ENCODE measurements around the gene CACTIN.
"Not testable (repeated sequence)": the region's sequence is repeated elsewhere in the genome, so short reads cannot be mapped to it uniquely, and the experiment has no call there.

CACTIN gene

GRCh38 chr19:3645726-3646125 lies 19.1 kb upstream of the CACTIN start:
- no peak for DNase-seq

DNA sequence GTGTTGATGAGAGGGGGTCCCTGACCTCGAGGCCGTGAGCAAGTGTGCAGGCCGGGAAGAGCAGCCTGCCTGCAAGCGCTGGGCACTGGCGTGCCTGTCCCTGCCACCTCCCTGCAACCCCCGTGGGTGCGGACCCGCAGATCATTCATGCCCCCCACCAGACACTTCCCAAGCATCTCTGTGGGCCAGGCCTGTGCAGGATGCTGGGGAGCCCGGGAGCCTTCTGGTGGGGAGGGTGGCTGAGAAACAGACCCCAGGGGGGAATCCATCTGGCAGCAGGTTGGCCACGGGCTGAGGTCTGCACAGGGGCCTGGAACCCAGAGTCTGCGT lies 18.4 kb upstream of the CACTIN start:
- no peak for DNase-seq

- DNase-seq = no peak
Observed at GRCh38 chr19:3644351-3645066, 17.9 kb upstream of the CACTIN start.

- DNase-seq = no peak
Observed at GRCh38 chr19:3643674-3644313, 17.2 kb upstream of the CACTIN start.

- DNase-seq = no peak
Observed at GRCh38 chr19:3642987-3643673, 16.5 kb upstream of the CACTIN start.

DNA sequence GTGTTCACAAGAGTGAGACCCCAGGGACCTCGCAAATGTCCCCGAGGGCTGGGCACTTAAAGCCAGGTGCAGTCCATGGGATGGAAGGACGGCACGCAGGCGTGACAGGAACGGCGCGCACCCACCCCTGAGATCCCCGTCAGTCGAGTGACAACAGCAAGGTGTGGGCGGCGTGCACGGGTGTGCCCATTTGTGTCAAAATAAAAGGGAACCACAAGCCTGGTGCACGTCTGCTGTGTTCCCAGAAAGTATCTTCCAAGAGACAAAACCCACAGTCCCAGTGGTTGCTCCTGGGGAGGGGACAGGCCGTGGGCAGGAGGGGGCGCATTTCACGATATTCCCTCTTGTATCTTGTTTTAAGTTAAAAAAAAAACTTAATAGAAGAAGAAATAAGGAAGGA lies 15.7 kb upstream of the CACTIN start:
- DNase-seq = no peak

GRCh38 chr19:3641515-3642269 lies 15.1 kb upstream of the CACTIN start:
- no peak for DNase-seq

DNA sequence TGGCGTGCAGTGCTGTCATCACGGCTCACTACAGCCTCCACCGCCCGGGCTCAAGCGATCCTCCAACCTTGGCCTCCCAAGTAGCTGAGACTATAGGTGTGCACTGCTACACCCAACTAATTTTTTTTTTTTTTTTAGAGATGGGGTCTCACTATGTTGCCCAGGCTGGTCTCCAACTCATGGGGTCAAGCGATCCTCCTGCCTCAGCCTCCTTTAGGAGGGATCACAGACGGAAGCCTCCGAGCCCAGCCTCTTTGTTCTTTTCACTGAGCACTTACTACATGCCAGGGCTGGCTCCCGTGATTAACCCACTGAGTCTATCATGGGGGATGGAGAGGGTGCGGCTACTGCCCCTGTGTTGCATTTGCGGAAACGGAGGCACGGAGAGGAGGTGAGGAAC lies 12.9 kb upstream of the CACTIN start:
- DNase-seq = no peak

- no peak for DNase-seq
Observed at GRCh38 chr19:3638208-3639193, 11.9 kb upstream of the CACTIN start.

- DNase-seq = no peak
Observed at GRCh38 chr19:3637621-3638020, 11.0 kb upstream of the CACTIN start.

- DNase-seq = no peak
Observed at GRCh38 chr19:3636962-3637361, 10.4 kb upstream of the CACTIN start.

GRCh38 chr19:3636506-3636905 lies 9.9 kb upstream of the CACTIN start:
- DNase-seq = no peak

- DNase-seq = no peak
Observed at GRCh38 chr19:3634496-3635045, 8.0 kb upstream of the CACTIN start.

DNA sequence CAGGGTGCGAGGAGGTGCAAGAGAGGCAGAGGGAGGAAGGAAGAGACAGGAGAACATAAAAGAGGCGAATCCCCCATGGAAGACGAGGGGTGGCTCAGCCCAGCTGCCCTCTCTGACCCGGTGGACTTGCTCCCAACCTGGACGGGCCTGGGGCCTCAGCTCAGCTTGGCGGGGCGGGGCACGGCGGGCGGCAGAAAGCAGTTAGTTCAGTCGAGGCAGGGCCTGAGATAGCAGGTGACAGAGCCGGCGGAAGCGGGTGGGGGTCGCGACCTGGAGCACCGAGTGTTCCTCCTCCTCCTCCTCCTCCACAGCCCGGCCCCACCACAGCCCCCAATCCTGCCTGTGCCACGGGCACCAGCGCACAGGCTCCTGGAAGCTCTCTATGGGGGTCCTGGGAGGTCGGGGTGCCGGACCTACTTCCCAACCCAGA lies 7.0 kb upstream of the CACTIN start:
- no peak for DNase-seq

- no peak for DNase-seq
Observed at GRCh38 chr19:3632739-3633558, 6.4 kb upstream of the CACTIN start.

DNA sequence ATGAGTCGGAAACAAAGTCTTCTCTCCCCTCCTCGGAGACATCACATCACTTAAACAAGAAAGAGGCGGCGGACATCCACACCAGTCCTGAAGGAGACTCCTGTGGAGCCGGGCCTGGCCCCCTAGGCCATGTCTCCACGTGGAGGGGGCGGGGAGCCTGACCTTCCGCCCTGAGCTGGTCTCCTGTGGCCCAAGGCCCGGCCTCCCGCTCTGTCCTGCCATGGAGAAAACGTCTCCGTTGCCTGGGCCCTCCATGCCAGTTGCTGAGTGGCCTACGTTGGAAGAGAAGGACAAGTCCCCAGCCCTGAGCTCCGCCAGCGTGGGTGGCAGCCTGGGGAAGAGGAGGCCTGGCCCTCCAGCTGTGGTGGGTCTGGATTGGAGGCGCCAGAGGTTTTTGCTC lies 5.5 kb upstream of the CACTIN start:
- no peak for DNase-seq

- no peak for DNase-seq
Observed at GRCh38 chr19:3631053-3631861, 4.7 kb upstream of the CACTIN start.

DNA sequence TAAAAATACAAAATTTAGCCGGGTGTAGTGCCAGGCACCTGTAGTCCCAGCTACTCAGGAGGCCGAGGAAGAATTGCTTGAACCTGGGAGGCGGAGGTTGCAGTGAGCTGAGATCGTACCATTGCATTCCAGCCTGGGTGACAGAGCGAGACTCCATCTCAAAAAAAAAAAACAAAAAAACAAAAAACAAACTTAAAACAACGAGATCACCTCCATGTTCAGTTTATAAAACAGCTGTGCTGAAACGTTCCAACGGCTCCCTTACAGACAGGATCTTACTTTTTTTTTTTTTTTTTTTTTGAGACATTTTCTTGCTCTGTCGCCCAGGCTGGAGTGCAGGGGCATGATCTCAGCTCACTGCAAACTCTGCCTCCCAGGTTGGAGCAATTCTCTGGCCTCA lies 2.2 kb upstream of the CACTIN start:
- DNase-seq = not testable (repeated sequence)

DNA sequence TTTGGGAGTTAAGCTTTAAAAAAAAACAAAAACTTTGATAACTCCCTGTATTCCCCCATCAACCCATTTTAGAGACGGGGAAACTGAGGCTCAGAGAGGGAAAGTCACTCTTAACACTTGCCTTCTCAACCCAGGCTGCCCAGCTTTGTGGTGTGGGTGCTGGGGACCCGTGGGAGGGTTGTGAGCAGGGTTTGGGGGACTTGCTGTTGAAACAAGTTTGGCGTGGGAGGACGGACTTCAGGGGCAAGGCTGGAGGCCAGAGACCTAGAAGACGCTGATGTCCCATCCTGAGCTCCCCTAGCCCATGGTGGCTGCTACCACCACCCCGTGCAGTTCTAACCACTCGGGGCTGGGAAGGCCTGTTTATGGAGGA lies 747 bp upstream of the CACTIN start:
- no peak for DNase-seq

GRCh38 chr19:3625996-3626472 lies 556 bp downstream of the CACTIN start:
- no peak for DNase-seq
